HG03565 (cell line): Measurements from ENCODE around the gene FBN1.
A peak's percentile ranks its signal among the peaks of the same experiment; 100 is the strongest.

ENCODE experiments used
- ATAC-seq: cut with Tn5 transposase; IDR thresholded peaks from one replicate; pipeline ENCODE4 v1.9.1; 2021; ENCODE audit warnings: mild to moderate bottlenecking, moderate library complexity; ENCODE audit not compliant: unreplicated experiment

The FBN1 gene

GRCh38 chr15:48584090-48584811, 61.3 kb downstream of the FBN1 start:
- no peak for ATAC-seq

GRCh38 chr15:48582452-48583247, 62.9 kb downstream of the FBN1 start:
- ATAC-seq: no peak

- ATAC-seq: no peak
These were observed 64.3 kb downstream of the FBN1 start for GRCh38 chr15:48581219-48581618.

- no peak for ATAC-seq
These were observed 64.8 kb downstream of the FBN1 start for GRCh38 chr15:48580736-48581135.

GRCh38 chr15:48579945-48580671, 65.4 kb downstream of the FBN1 start:
- ATAC-seq: no peak

- no peak for ATAC-seq
These were observed 66.5 kb downstream of the FBN1 start for GRCh38 chr15:48578965-48579364.

- no peak for ATAC-seq
These were observed 68.0 kb downstream of the FBN1 start for GRCh38 chr15:48577469-48577868.

GRCh38 chr15:48574187-48574586, 71.3 kb downstream of the FBN1 start:
- ATAC-seq: no peak

GRCh38 chr15:48573780-48574179, 71.7 kb downstream of the FBN1 start:
- ATAC-seq: no peak

- no peak for ATAC-seq
These were observed 72.7 kb downstream of the FBN1 start for GRCh38 chr15:48572823-48573222.

GRCh38 chr15:48571510-48571909, 74.0 kb downstream of the FBN1 start:
- ATAC-seq: no peak

- ATAC-seq: no peak
These were observed 74.7 kb downstream of the FBN1 start for GRCh38 chr15:48570822-48571221.

GRCh38 chr15:48569591-48570302, 75.8 kb downstream of the FBN1 start:
- ATAC-seq: no peak

- ATAC-seq: no peak
These were observed 78.8 kb downstream of the FBN1 start for GRCh38 chr15:48566668-48567067.

- no peak for ATAC-seq
These were observed 79.7 kb downstream of the FBN1 start for GRCh38 chr15:48565560-48566482.

GRCh38 chr15:48564690-48565089, 80.8 kb downstream of the FBN1 start:
- no peak for ATAC-seq

GRCh38 chr15:48563934-48564333, 81.6 kb downstream of the FBN1 start:
- ATAC-seq: no peak

- ATAC-seq: peak; percentile 77
These were observed 85.0 kb downstream of the FBN1 start for GRCh38 chr15:48560321-48561051.

- no peak for ATAC-seq
These were observed 86.2 kb downstream of the FBN1 start for GRCh38 chr15:48559285-48559684.
